ENCODE results near the gene KCNIP1.

The KCNIP1 gene

GRCh38 chr5:170538696-170539586 is 35.1 kb downstream of the KCNIP1 start:
- TF ChIP-seq MAX (IDR thresholded peaks at IDR 0.05; ENCODE audit: low read depth, low read length) = no peak
- no peak for TF ChIP-seq POLR2A (IDR thresholded peaks at IDR 0.05; ENCODE audit: extremely low read depth, insufficient read length)
- no peak for TF ChIP-seq MYC (IDR thresholded peaks at IDR 0.05; ENCODE audit: low read depth, low read length)
- TF ChIP-seq CTCF (IDR thresholded peaks at IDR 0.05; ENCODE audit: low read depth, low read length) = no peak
- DNase-seq (ENCODE audit: low read depth) = peak; percentile 40
- H3K4me3 ChIP-seq (ENCODE audit: low read depth, low read length) = no peak overlapping the region

GRCh38 chr5:170540271-170540670 is 36.5 kb downstream of the KCNIP1 start:
- TF ChIP-seq MYC (IDR thresholded peaks at IDR 0.05; ENCODE audit: low read depth, low read length) (no peak), POLR2A (IDR thresholded peaks at IDR 0.05; ENCODE audit: extremely low read depth, insufficient read length) (no peak), CTCF (IDR thresholded peaks at IDR 0.05; ENCODE audit: low read depth, low read length) (no peak), MAX (IDR thresholded peaks at IDR 0.05; ENCODE audit: low read depth, low read length) (no peak)
- no peak for DNase-seq (ENCODE audit: low read depth)
- H3K4me3 ChIP-seq (ENCODE audit: low read depth, low read length) = no peak overlapping the region

GRCh38 chr5:170541146-170541769 is 37.4 kb downstream of the KCNIP1 start:
- TF ChIP-seq MAX (IDR thresholded peaks at IDR 0.05; ENCODE audit: low read depth, low read length) (no peak), MYC (IDR thresholded peaks at IDR 0.05; ENCODE audit: low read depth, low read length) (no peak), POLR2A (IDR thresholded peaks at IDR 0.05; ENCODE audit: extremely low read depth, insufficient read length) (no peak), CTCF (IDR thresholded peaks at IDR 0.05; ENCODE audit: low read depth, low read length) (no peak)
- no peak for DNase-seq (ENCODE audit: low read depth)
- H3K4me3 ChIP-seq (ENCODE audit: low read depth, low read length) = no peak overlapping the region

GRCh38 chr5:170542691-170543293 is 39.0 kb downstream of the KCNIP1 start:
- DNase-seq (ENCODE audit: low read depth) = no peak

More at GRCh38 chr5:170542691-170543293, 39.0 kb downstream of the KCNIP1 start:
- TF ChIP-seq CTCF (IDR thresholded peaks at IDR 0.05; ENCODE audit: low read depth, low read length) (no peak), MAX (IDR thresholded peaks at IDR 0.05; ENCODE audit: low read depth, low read length) (no peak), POLR2A (IDR thresholded peaks at IDR 0.05; ENCODE audit: extremely low read depth, insufficient read length) (no peak), MYC (IDR thresholded peaks at IDR 0.05; ENCODE audit: low read depth, low read length) (no peak)
- H3K4me3 ChIP-seq (ENCODE audit: low read depth, low read length) = no peak overlapping the region

Data from NB4 (cell line).